Mesenchymal stem cell (in vitro differentiated cells and primary cell): Measurements from ENCODE around the gene FAM228B.
A peak's percentile ranks its signal among the peaks of the same experiment; 100 is the strongest.

ENCODE experiments used
- DNase-seq: peaks from one replicate; pipeline ENCODE4 v3.0.0-alpha.2; 2013
- H2AFZ ChIP-seq: one replicate; pipeline ENCODE4 v1.6.1; 2013; ENCODE audit warnings: low read depth, mild to moderate bottlenecking, control low read depth, inconsistent platforms, low read length, moderate library complexity
- H2AK5ac ChIP-seq: 2 replicates; pipeline ENCODE4 v1.6.1; 2013; ENCODE audit warnings: low read length, moderate library complexity, mild to moderate bottlenecking, inconsistent platforms; ENCODE audit not compliant: severe bottlenecking
- H2BK120ac ChIP-seq: one replicate; pipeline ENCODE4 v1.6.1; 2013; ENCODE audit warnings: low read depth, mild to moderate bottlenecking, inconsistent platforms, low read length, moderate library complexity
- H2BK12ac ChIP-seq, 2 experiments: one replicate each; pipeline ENCODE4 v1.6.1; 2013; ENCODE audit warnings: inconsistent platforms in 2 of 2, low read length in 2 of 2, mild to moderate bottlenecking in 2 of 2, moderate library complexity in 2 of 2, control low read depth in 1 of 2
- H2BK15ac ChIP-seq: one replicate; pipeline ENCODE4 v1.6.1; 2013; ENCODE audit warnings: mild to moderate bottlenecking, low read depth, inconsistent platforms; ENCODE audit not compliant: poor library complexity, severe bottlenecking
- H2BK5ac ChIP-seq: 2 replicates; pipeline ENCODE4 v1.6.1; 2013; ENCODE audit warnings: low read depth, mild to moderate bottlenecking, low read length, control low read depth, inconsistent platforms; ENCODE audit not compliant: poor library complexity, severe bottlenecking
- H3K14ac ChIP-seq, 2 experiments: one replicate each; pipeline ENCODE4 v1.6.1; 2013; ENCODE audit warnings: inconsistent platforms in 2 of 2, low read length in 2 of 2, control low read depth in 1 of 2, mild to moderate bottlenecking in 1 of 2, moderate library complexity in 1 of 2
- H3K18ac ChIP-seq, 2 experiments: one replicate each; pipeline ENCODE4 v1.6.1; 2013; ENCODE audit warnings: inconsistent platforms in 2 of 2, low read length in 2 of 2, control low read depth in 1 of 2, low read depth in 1 of 2, mild to moderate bottlenecking in 1 of 2
- H3K23ac ChIP-seq, 2 experiments: one replicate each; pipeline ENCODE4 v1.6.1; 2013; ENCODE audit warnings: inconsistent platforms in 2 of 2, low read length in 2 of 2, mild to moderate bottlenecking in 2 of 2, moderate library complexity in 2 of 2, control low read depth in 1 of 2
- H3K27ac ChIP-seq: 2 replicates; pipeline ENCODE4 v1.5.1; 2013; ENCODE audit warnings: mild to moderate bottlenecking, moderate library complexity, low read length, control low read depth, inconsistent platforms; ENCODE audit not compliant: poor library complexity, severe bottlenecking
- H3K27me3 ChIP-seq, 2 experiments: 2 replicates each; pipeline versions ENCODE4 v1.6.1 to v1.7.0; 2013; ENCODE audit warnings: low read length in 2 of 2, mild to moderate bottlenecking in 2 of 2, moderate library complexity in 2 of 2, control low read depth in 1 of 2, inconsistent platforms in 1 of 2; ENCODE audit not compliant: control insufficient read depth in 1 of 2, insufficient read depth in 1 of 2
- H3K36me3 ChIP-seq, 2 experiments: 2 replicates each; pipeline versions ENCODE4 v1.6.1 to v1.7.0; 2013; ENCODE audit warnings: low read length in 2 of 2, control low read depth in 1 of 2, inconsistent platforms in 1 of 2, low read depth in 1 of 2, mild to moderate bottlenecking in 1 of 2; ENCODE audit not compliant: insufficient read depth in 2 of 2, control insufficient read depth in 1 of 2
- H3K4ac ChIP-seq, 2 experiments: one replicate each; pipeline ENCODE4 v1.6.1; 2013; ENCODE audit warnings: inconsistent platforms in 2 of 2, low read length in 2 of 2, mild to moderate bottlenecking in 2 of 2, moderate library complexity in 2 of 2, control low read depth in 1 of 2, low read depth in 1 of 2
- H3K4me1 ChIP-seq: 2 replicates; pipeline ENCODE4 v1.6.1; 2013; ENCODE audit warnings: low read depth, low read length, control low read depth; ENCODE audit not compliant: control insufficient read depth, insufficient read depth
- H3K4me2 ChIP-seq: 2 replicates; pipeline ENCODE4 v1.6.1; 2013; ENCODE audit warnings: low read length, mild to moderate bottlenecking, inconsistent platforms; ENCODE audit not compliant: poor library complexity, severe bottlenecking
- H3K4me3 ChIP-seq, 2 experiments: 2 replicates each; pipeline versions ENCODE4 v1.5.1 to v1.7.0; 2013; ENCODE audit warnings: low read length in 2 of 2, mild to moderate bottlenecking in 2 of 2, control low read depth in 1 of 2, low read depth in 1 of 2; ENCODE audit not compliant: insufficient read depth in 1 of 2
- H3K79me1 ChIP-seq: replicated peaks from 2 replicates; pipeline ENCODE4 v1.6.1; 2013; ENCODE audit warnings: mild to moderate bottlenecking, control low read depth, low read length, inconsistent platforms; ENCODE audit not compliant: poor library complexity, severe bottlenecking
- H3K9ac ChIP-seq: 2 replicates; pipeline ENCODE4 v1.7.0; 2013; ENCODE audit warnings: mild to moderate bottlenecking, low read length, moderate library complexity
- H3K9me3 ChIP-seq: 2 replicates; pipeline ENCODE4 v1.7.0; 2013; ENCODE audit warnings: mild to moderate bottlenecking, low read length; ENCODE audit not compliant: control insufficient read depth
- H4K8ac ChIP-seq: one replicate; pipeline ENCODE4 v1.6.1; 2013; ENCODE audit warnings: inconsistent platforms, mild to moderate bottlenecking, low read length, moderate library complexity
- H4K91ac ChIP-seq: one replicate; pipeline ENCODE4 v1.6.1; 2013; ENCODE audit warnings: mild to moderate bottlenecking, low read length, inconsistent platforms
- WGBS: methylation state at CpG from one replicate; pipeline ENCODE4 v1.1.7; 2013; ENCODE audit warnings: mixed read lengths; 5-methylcytosine and 5-hydroxymethylcytosine counted together

FAM228B gene

DNA sequence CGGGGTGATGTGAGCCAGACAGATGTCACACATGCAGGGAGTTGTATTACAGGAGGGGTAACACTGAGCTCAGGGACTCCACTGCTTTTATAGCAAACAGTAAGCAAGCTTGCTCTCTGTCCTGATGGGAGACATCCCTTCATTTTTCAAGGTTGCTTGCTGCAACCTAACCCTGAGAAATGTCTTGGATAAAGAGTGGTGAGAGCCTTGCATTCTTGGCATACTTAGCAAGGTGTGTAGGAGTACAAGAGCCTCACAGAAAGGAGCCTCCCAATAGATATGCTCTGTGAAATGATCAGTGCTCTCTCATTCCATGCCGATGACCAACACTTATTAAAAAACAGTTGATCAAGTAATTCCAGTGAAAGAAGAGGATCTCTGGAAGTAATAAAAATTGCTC is 8.2 kb upstream of the FAM228B start:
- Histone ChIP-seq H3K4me1 (peaks cover 3% of the 10 kb centered on the region), H2BK12ac (no peak overlapping the region), H3K4me3 (no peak overlapping the region), H3K23ac (no peak overlapping the region), H4K91ac (no peak overlapping the region), H3K79me1 (no peaks in the 10 kb centered on the region), H3K27ac (peak overlapping the region; percentile 2), H3K4ac (no peak overlapping the region), H2AK5ac (no peak overlapping the region), H3K4me2 (no peak overlapping the region), H3K36me3 (peaks cover 0 to 7% of the 10 kb centered on the region in 2 experiments), H3K14ac (no peak overlapping the region), H3K9ac (no peak overlapping the region), H2BK120ac (no peak overlapping the region), H3K18ac (no peak overlapping the region), H2BK5ac (no peak overlapping the region), H2AFZ (no peak overlapping the region), H3K9me3 (peaks cover 13% of the 10 kb centered on the region), H2BK15ac (no peak overlapping the region), H4K8ac (no peak overlapping the region), H3K27me3 (no peaks in the 10 kb centered on the region)
- DNase-seq: no peak
- no CpG with 5 or more reads among the region's 2 CpGs for WGBS

DNA sequence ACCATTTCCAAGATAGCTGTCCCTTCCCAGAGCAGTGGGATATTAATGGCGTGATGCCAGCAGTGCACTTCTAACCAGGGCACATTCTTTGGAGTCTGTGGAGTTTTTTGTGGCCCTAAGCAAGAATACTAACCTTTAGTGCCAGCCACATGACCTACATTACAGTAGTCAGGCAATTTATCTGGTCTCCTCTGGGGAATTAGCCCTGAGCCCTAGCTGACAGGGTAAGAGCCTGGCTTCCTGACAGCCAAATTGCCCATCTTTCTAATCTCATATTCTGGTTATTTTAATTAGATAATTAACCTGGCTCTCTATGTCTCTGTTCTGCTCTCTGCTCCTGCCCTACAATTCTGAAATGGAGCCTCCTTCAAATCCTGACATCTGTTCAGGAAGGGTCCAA is 5.4 kb upstream of the FAM228B start:
- H3K4ac ChIP-seq: no peak overlapping the region
- no peak for DNase-seq
- peaks cover 13% of the 10 kb centered on the region for H3K9me3 ChIP-seq
- H2BK12ac ChIP-seq: no peak overlapping the region
- H3K4me1 ChIP-seq: no peaks in the 10 kb centered on the region
- no peak overlapping the region for H3K14ac ChIP-seq
- no peak overlapping the region for H3K27ac ChIP-seq
- H3K9ac ChIP-seq: no peak overlapping the region
- no peaks in the 10 kb centered on the region for H3K79me1 ChIP-seq
- no peak overlapping the region for H2AK5ac ChIP-seq
- H2AFZ ChIP-seq: no peak overlapping the region
- H4K91ac ChIP-seq: no peak overlapping the region
- H3K36me3 ChIP-seq: peaks cover 0 to 7% of the 10 kb centered on the region in 2 experiments
- H2BK120ac ChIP-seq: no peak overlapping the region
- no peak overlapping the region for H3K23ac ChIP-seq
- no peaks in the 10 kb centered on the region for H3K27me3 ChIP-seq
- 83% methylated on average over 1 of the region's 1 CpG for WGBS
- no peak overlapping the region for H3K4me2 ChIP-seq
- H2BK15ac ChIP-seq: no peak overlapping the region
- no peak overlapping the region for H3K4me3 ChIP-seq
- no peak overlapping the region for H2BK5ac ChIP-seq
- H4K8ac ChIP-seq: no peak overlapping the region
- H3K18ac ChIP-seq: no peak overlapping the region

DNA sequence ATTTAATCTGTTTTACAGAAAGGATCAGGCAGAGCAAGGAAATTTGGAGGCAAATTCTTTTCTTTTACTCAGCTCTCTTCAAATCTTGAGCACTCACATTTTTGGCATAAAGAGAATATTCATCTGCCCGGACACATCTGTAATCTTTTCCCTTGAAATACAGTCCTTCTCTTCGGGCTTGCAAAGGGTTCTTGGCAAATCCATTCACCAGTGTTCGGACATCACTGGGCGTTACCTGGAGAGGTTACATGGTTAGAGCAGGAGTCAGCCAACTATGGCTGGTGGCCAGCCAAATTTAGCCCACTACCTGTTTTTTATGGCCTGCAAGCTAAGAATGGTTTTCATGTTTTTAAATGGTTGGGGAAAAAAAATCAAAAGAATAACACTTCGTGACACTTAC is 2.2 kb upstream of the FAM228B start:
- 99% methylated on average over 4 of the region's 5 CpGs for WGBS

DNA sequence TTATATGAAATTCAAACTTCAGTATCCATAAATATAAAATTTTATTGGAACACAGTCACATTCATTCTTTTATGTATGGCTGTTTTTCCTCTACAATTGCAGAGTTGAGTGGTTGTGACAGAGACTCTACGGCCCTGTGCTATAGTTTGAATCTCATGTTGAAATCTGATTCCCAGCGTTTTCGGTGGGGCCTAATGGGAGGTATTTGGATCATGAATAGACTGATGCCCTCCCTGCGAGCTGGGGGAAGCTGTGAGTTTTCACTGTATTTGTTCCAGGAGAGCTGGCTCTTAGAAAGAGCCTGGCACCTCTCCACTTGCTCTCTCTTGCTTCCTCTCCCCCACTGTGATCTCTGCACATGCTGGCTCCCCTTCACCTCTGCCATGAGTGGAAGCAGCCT is 1.8 kb upstream of the FAM228B start:
- H2AFZ ChIP-seq: no peak overlapping the region
- H3K79me1 ChIP-seq: peaks cover 6% of the 10 kb centered on the region
- no peaks in the 10 kb centered on the region for H3K27me3 ChIP-seq
- H2BK5ac ChIP-seq: no peak overlapping the region
- H2BK120ac ChIP-seq: no peak overlapping the region
- no peaks in the 10 kb centered on the region for H3K36me3 ChIP-seq
- no peak overlapping the region for H4K8ac ChIP-seq
- no peak overlapping the region for H2AK5ac ChIP-seq
- no peak overlapping the region for H4K91ac ChIP-seq
- H3K4me3 ChIP-seq: no peak overlapping the region
- no peak overlapping the region for H3K18ac ChIP-seq
- no peaks in the 10 kb centered on the region for H3K9me3 ChIP-seq
- peaks cover 5% of the 10 kb centered on the region for H3K4me1 ChIP-seq
- H2BK12ac ChIP-seq: no peak overlapping the region
- no peak overlapping the region for H3K23ac ChIP-seq
- no peak overlapping the region for H3K27ac ChIP-seq
- no peak overlapping the region for H3K4me2 ChIP-seq
- 71% methylated on average over 4 of the region's 4 CpGs for WGBS
- no peak overlapping the region for H3K9ac ChIP-seq
- no peak for DNase-seq
- H2BK15ac ChIP-seq: no peak overlapping the region
- H3K14ac ChIP-seq: no peak overlapping the region
- no peak overlapping the region for H3K4ac ChIP-seq

More for the DNA sequence above, 2.2 kb upstream of the FAM228B start:
- H4K91ac ChIP-seq: no peak overlapping the region
- H3K18ac ChIP-seq: no peak overlapping the region
- no peak overlapping the region for H3K4ac ChIP-seq
- no peaks in the 10 kb centered on the region for H3K27me3 ChIP-seq
- no peak overlapping the region for H2BK12ac ChIP-seq
- DNase-seq: no peak
- H4K8ac ChIP-seq: no peak overlapping the region
- H3K79me1 ChIP-seq: peaks cover 6% of the 10 kb centered on the region
- no peak overlapping the region for H2BK15ac ChIP-seq
- no peak overlapping the region for H3K4me3 ChIP-seq
- no peaks in the 10 kb centered on the region for H3K36me3 ChIP-seq
- no peak overlapping the region for H3K9ac ChIP-seq
- no peak overlapping the region for H2AK5ac ChIP-seq
- no peak overlapping the region for H2BK120ac ChIP-seq
- no peak overlapping the region for H3K27ac ChIP-seq
- H3K14ac ChIP-seq: no peak overlapping the region
- H2BK5ac ChIP-seq: no peak overlapping the region
- peaks cover 5% of the 10 kb centered on the region for H3K4me1 ChIP-seq
- no peak overlapping the region for H2AFZ ChIP-seq
- H3K9me3 ChIP-seq: no peaks in the 10 kb centered on the region
- no peak overlapping the region for H3K23ac ChIP-seq
- no peak overlapping the region for H3K4me2 ChIP-seq
